GM23248 (cell line): Measurements from ENCODE around the gene CENPU. TPM values are rescaled to one million over a fixed set of nuclear protein-coding genes. Genes with fewer than 3 reads are reported as not detected.

ENCODE experiments used
- DNase-seq: peaks from one replicate; pipeline ENCODE4 v3.0.0-alpha.2; 2015
- H2AFZ ChIP-seq: fragments of 200-600 bp; sonication (generic); 2 replicates; pipeline ENCODE4 v1.6.1; 2016; ENCODE audit warnings: antibody characterized with exemption
- H3F3A ChIP-seq: fragments of 200-600 bp; sonication (generic); 2 replicates; pipeline ENCODE4 v1.6.1; 2016; ENCODE audit warnings: mild to moderate bottlenecking, antibody characterized with exemption, mixed run types; ENCODE audit not compliant: insufficient read depth
- H3K27ac ChIP-seq: fragments of 200-600 bp; sonication (generic); 2 replicates; pipeline ENCODE4 v1.5.1; 2016; ENCODE audit warnings: mild to moderate bottlenecking
- H3K27me3 ChIP-seq: fragments of 200-600 bp; sonication (generic); replicated peaks from 2 replicates; pipeline ENCODE4 v1.6.1; 2016; ENCODE audit warnings: mild to moderate bottlenecking; ENCODE audit not compliant: insufficient read depth
- H3K36me3 ChIP-seq: fragments of 200-600 bp; sonication (generic); 2 replicates; pipeline ENCODE4 v1.6.1; 2016; ENCODE audit warnings: low read depth, mild to moderate bottlenecking
- H3K4me1 ChIP-seq: fragments of 200-600 bp; sonication (generic); 2 replicates; pipeline ENCODE4 v1.6.1; 2016; ENCODE audit warnings: mild to moderate bottlenecking; ENCODE audit not compliant: insufficient read depth
- H3K4me2 ChIP-seq: fragments of 200-600 bp; sonication (generic); one replicate; pipeline ENCODE4 v1.6.1; 2016; ENCODE audit warnings: mild to moderate bottlenecking; ENCODE audit not compliant: unreplicated experiment
- H3K4me3 ChIP-seq: fragments of 200-600 bp; sonication (generic); 2 replicates; pipeline ENCODE4 v1.5.1; 2016; ENCODE audit warnings: mild to moderate bottlenecking
- H3K79me2 ChIP-seq: fragments of 200-600 bp; sonication (generic); 2 replicates; pipeline ENCODE4 v1.6.1; 2016; ENCODE audit warnings: mild to moderate bottlenecking; ENCODE audit not compliant: insufficient read depth
- H3K9ac ChIP-seq: fragments of 200-600 bp; sonication (generic); 2 replicates; pipeline ENCODE4 v1.6.1; 2016; ENCODE audit warnings: mild to moderate bottlenecking
- H3K9me2 ChIP-seq: fragments of 200-600 bp; sonication (generic); 2 replicates; pipeline ENCODE4 v1.6.1; 2016; ENCODE audit warnings: mixed run types, mild to moderate bottlenecking, moderate library complexity; ENCODE audit not compliant: insufficient read depth
- H3K9me3 ChIP-seq: fragments of 200-600 bp; sonication (generic); one replicate; pipeline ENCODE4 v1.6.1; 2017; ENCODE audit warnings: low read depth
- H4K20me1 ChIP-seq: fragments of 200-600 bp; sonication (generic); 2 replicates; pipeline ENCODE4 v1.6.0; 2016; ENCODE audit not compliant: insufficient read depth
- EZH2 ChIP-seq: fragments of 200-600 bp; sonication (generic); IDR thresholded peaks from 2 replicates; pipeline ENCODE4 v1.6.1; 2018; ENCODE audit warnings: antibody characterized with exemption, mild to moderate bottlenecking; ENCODE audit not compliant: insufficient read depth, poor library complexity, severe bottlenecking
- EZH2phosphoT487 ChIP-seq: fragments of 200-600 bp; sonication (generic); IDR thresholded peaks from 2 replicates; pipeline ENCODE4 v1.6.1; 2018; ENCODE audit warnings: antibody characterized with exemption, moderate library complexity, mild to moderate bottlenecking, low read depth; ENCODE audit not compliant: insufficient read depth
- whole genome bisulfite sequencing, 2 experiments: methylation state at CpG; one replicate each; pipeline ENCODE4 v1.1.6; 2015 to 2017; ENCODE audit warnings: low lambda C conversion rate in 2 of 2, low coverage in 1 of 2; ENCODE audit errors: missing lambda C conversion rate in 2 of 2; 5-methylcytosine and 5-hydroxymethylcytosine counted together
- in situ Hi-C: fragments of 300-500 bp; cut with MboI; formaldehyde crosslinking; loops from 2 replicates; pipeline ENCODE4 v1.15.0; 2020
- polyA plus RNA-seq: library from polyadenylated mRNA; unstranded; fragments of >200 nt; fragmentation: Nextera tagmentation; extraction: Ambion mirVana; gene quantifications from 2 replicates; pipeline ENCODE4 v1.2.1, GENCODE V29; 2016
- total RNA-seq: library from RNA; depleted of rRNA; stranded (reverse); fragments of >200 nt; shearing (Covaris generic); gene quantifications from 2 replicates; pipeline ENCODE4 v1.2.3, GENCODE V29; 2014

Gene CENPU
- total and polyA plus RNA-seq, 2 experiments from 2014 or later: 8.5 to 15.7 TPM

DNA sequence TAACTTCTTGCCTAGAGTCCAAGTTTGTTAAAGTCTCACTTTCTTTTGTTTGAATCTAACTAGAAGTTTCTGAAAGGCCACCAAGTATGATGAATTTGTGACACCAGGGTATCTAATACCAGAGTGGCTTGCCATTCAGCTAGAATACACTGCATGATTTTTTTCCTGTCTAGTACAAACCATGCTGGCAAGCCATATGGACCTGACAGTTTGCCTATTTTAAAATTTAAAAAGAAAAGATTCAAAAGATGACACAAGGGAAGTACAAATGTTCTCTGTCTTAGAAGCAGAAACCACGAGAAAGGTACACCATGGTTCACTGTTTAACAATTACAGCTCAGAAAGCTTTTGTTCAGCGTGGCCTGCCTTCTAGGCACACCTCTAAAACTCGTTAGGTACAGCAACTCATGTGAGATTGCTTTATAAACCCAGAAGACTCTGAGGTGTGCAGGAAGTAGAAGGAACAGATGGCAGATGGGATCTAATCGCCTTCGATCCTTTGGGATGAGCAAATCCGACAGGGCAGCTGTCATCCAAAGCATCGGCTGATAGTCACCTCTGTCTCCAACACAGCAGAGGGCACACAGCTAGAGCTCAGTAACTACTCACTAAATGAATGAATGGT is 35.4 kb upstream of the CENPU start:
- Histone ChIP-seq H4K20me1 (no peaks in the 10 kb centered on the region), H3K9ac (no peak overlapping the region), H3K4me3 (no peak overlapping the region), H3K27ac (no peak overlapping the region), H3K9me3 (no peaks in the 10 kb centered on the region), H3K4me1 (no peaks in the 10 kb centered on the region), H3K79me2 (no peaks in the 10 kb centered on the region), H3K36me3 (peaks cover 17% of the 10 kb centered on the region; the same call in 1 of the 2 replicates), H3K4me2 (no peak overlapping the region), H3K27me3 (no peaks in the 10 kb centered on the region), H3K9me2 (no peaks in the 10 kb centered on the region), H3F3A (0 out of 2 replicates have a peak, but pooled peaks cover under 1% of the 10 kb centered on the region), H2AFZ (no peak overlapping the region)
- TF ChIP-seq EZH2 (no peak), EZH2phosphoT487 (no peak)
- DNase-seq: no peak
- in situ Hi-C loops: no loop called here
- 94 to 95% methylated on average over 7 of the region's 7 CpGs for WGBS, 2 experiments

DNA sequence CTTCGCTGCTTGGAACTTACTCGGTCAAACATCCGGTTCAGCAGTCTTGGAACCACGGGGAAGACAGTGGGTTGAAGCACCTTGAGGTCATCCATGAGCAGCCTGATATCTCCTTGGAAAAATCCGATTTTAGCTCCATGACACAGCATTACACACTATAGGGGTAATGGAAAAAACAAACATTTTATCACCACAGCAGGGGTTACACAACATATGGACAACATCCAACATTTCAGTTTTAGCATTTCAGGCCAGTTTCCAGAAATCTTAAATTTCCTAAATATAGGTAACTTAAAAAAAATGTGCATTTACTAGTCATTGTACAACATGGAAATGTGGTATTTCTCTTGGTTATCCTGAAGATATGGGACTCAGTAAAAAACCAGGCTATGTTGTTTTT is 34.4 kb upstream of the CENPU start:
- in situ Hi-C loops: no loop called here
- Histone ChIP-seq H3F3A (peaks cover 7% of the 10 kb centered on the region; the same call in 1 of the 2 replicates), H3K9me3 (no peaks in the 10 kb centered on the region)

GRCh38 chr4:184766446-184766845 is 32.5 kb upstream of the CENPU start:
- in situ Hi-C loops: no loop called here
- no peak for TF ChIP-seq EZH2
- TF ChIP-seq EZH2phosphoT487: no peak

More for the DNA sequence above, 34.4 kb upstream of the CENPU start:
- Histone ChIP-seq H3K27me3 (no peaks in the 10 kb centered on the region), H3K4me2 (no peak overlapping the region), H3K36me3 (peaks cover 13% of the 10 kb centered on the region; the same call in 1 of the 2 replicates), H3K4me3 (no peak overlapping the region), H3K4me1 (0 out of 2 replicates have a peak, but pooled peaks cover 3% of the 10 kb centered on the region), H3K79me2 (no peaks in the 10 kb centered on the region), H3K27ac (no peak overlapping the region), H4K20me1 (no peaks in the 10 kb centered on the region), H2AFZ (no peak overlapping the region), H3K9me2 (no peaks in the 10 kb centered on the region), H3K9ac (no peak overlapping the region)
- DNase-seq: no peak
- TF ChIP-seq EZH2phosphoT487: no peak
- no peak for TF ChIP-seq EZH2
- 91 to 94% methylated on average over 5 of the region's 5 CpGs for WGBS, 2 experiments

GRCh38 chr4:184765473-184766340 is 31.8 kb upstream of the CENPU start:
- no peak overlapping the region for H3K4me3 ChIP-seq
- H3K79me2 ChIP-seq: no peaks in the 10 kb centered on the region
- no peaks in the 10 kb centered on the region for H4K20me1 ChIP-seq
- no peaks in the 10 kb centered on the region for H3K9me2 ChIP-seq
- 0 out of 2 replicates have a peak, but pooled peaks cover 6% of the 10 kb centered on the region for H3K4me1 ChIP-seq
- no peak overlapping the region for H3K9ac ChIP-seq
- WGBS, 2 experiments: 88 to 91% methylated on average over 19 to 21 of the region's 21 CpGs
- peaks cover 11% of the 10 kb centered on the region; the same call in 1 of the 2 replicates for H3K36me3 ChIP-seq
- in situ Hi-C loops: no loop called here
- H3K27ac ChIP-seq: no peak overlapping the region
- no peaks in the 10 kb centered on the region for H3K9me3 ChIP-seq
- H3F3A ChIP-seq: peaks cover 7% of the 10 kb centered on the region; the same call in 1 of the 2 replicates
- H2AFZ ChIP-seq: no peak overlapping the region
- TF ChIP-seq EZH2: no peak
- TF ChIP-seq EZH2phosphoT487: no peak
- H3K4me2 ChIP-seq: no peak overlapping the region
- no peak for DNase-seq
- no peaks in the 10 kb centered on the region for H3K27me3 ChIP-seq

More at GRCh38 chr4:184766446-184766845, 32.5 kb upstream of the CENPU start:
- no peaks in the 10 kb centered on the region for H4K20me1 ChIP-seq
- no peak overlapping the region for H3K4me2 ChIP-seq
- no peak overlapping the region for H2AFZ ChIP-seq
- no peaks in the 10 kb centered on the region for H3K79me2 ChIP-seq
- H3K9me2 ChIP-seq: no peaks in the 10 kb centered on the region
- no peaks in the 10 kb centered on the region for H3K9me3 ChIP-seq
- no peak overlapping the region for H3K27ac ChIP-seq
- DNase-seq: no peak
- H3K4me3 ChIP-seq: no peak overlapping the region
- 98 to 100% methylated on average over 9 of the region's 9 CpGs for WGBS, 2 experiments
- no peaks in the 10 kb centered on the region for H3K27me3 ChIP-seq
- peaks cover 7% of the 10 kb centered on the region; the same call in 1 of the 2 replicates for H3K36me3 ChIP-seq
- 0 out of 2 replicates have a peak, but pooled peaks cover 6% of the 10 kb centered on the region for H3K4me1 ChIP-seq
- H3K9ac ChIP-seq: no peak overlapping the region
- peaks cover 7% of the 10 kb centered on the region; the same call in 1 of the 2 replicates for H3F3A ChIP-seq
